H1 (cell line): ENCODE data around the gene FBXL5. TPM values are rescaled to one million over a fixed set of nuclear protein-coding genes. Genes with fewer than 3 reads are reported as not detected.

Experiments used
- CTCF ChIA-PET: fragments of 300-600 bp; sonication (Branson Sonifier 250); formaldehyde crosslinking; loops from one replicate; lab custom pipeline; 2021; ENCODE audit not compliant: partially characterized antibody; lab: Charles Lee
- POLR2A ChIA-PET: fragments of 300-600 bp; sonication (Branson Sonifier 250); formaldehyde crosslinking; loops from one replicate; lab custom pipeline; 2021; ENCODE audit warnings: inconsistent platforms; ENCODE audit not compliant: partially characterized antibody; lab: Charles Lee
- DNase-seq, 2 experiments: peaks; one replicate each; pipeline versions ENCODE4 v3.0.0 to v3.0.0-alpha.2; 2010 to 2022; ENCODE audit warnings: low spot score in 2 of 2, low read depth in 1 of 2, mixed read lengths in 1 of 2
- FAIRE-seq: peaks from 2 replicates; lab custom pipeline; 2011; peaks lifted over from hg19 to GRCh38; lab: Jason Lieb, UNC
- H2AFZ ChIP-seq: 2 replicates; pipeline ENCODE4 v1.8.1; 2012; ENCODE audit warnings: low read length, inconsistent platforms
- H2AK5ac ChIP-seq: 2 replicates; pipeline ENCODE4 v1.6.1; 2013; ENCODE audit warnings: low read depth, low read length
- H2BK120ac ChIP-seq: replicated peaks from 2 replicates; pipeline ENCODE3; 2013; ENCODE audit warnings: low read depth, low read length, inconsistent platforms
- H2BK12ac ChIP-seq: 2 replicates; pipeline ENCODE4 v1.6.1; 2013; ENCODE audit warnings: low read depth, low read length
- H2BK15ac ChIP-seq: 2 replicates; pipeline ENCODE4 v1.6.1; 2013; ENCODE audit warnings: low read length
- H2BK20ac ChIP-seq: 2 replicates; pipeline ENCODE4 v1.6.1; 2013; ENCODE audit warnings: low read length
- H2BK5ac ChIP-seq: 2 replicates; pipeline ENCODE4 v1.6.1; 2013; ENCODE audit warnings: low read depth, low read length
- H3K14ac ChIP-seq: 2 replicates; pipeline ENCODE4 v1.6.1; 2013; ENCODE audit warnings: inconsistent platforms; ENCODE audit not compliant: insufficient read length
- H3K18ac ChIP-seq: 2 replicates; pipeline ENCODE4 v1.6.1; 2013; ENCODE audit warnings: low read length; ENCODE audit errors: extremely low read depth
- H3K23ac ChIP-seq: 2 replicates; pipeline ENCODE4 v1.6.1; 2013; ENCODE audit warnings: inconsistent platforms; ENCODE audit not compliant: insufficient read length
- H3K23me2 ChIP-seq: 2 replicates; pipeline ENCODE4 v1.6.1; 2013; ENCODE audit warnings: low read depth, low read length
- H3K27ac ChIP-seq: 2 replicates; pipeline ENCODE4 v1.6.1; 2011; ENCODE audit warnings: low read depth, low read length, inconsistent platforms
- H3K27me3 ChIP-seq, 4 experiments: replicated peaks in 1 of 4; 1 replicate in 1 of 4; 2 replicates in 3 of 4; pipeline versions ENCODE4 v1.6.1 to v1.8.1; 2011 to 2013; ENCODE audit warnings: low read length in 3 of 4, mild to moderate bottlenecking in 3 of 4, inconsistent platforms in 2 of 4, mixed read lengths in 2 of 4, moderate library complexity in 1 of 4; ENCODE audit not compliant: control insufficient read depth in 3 of 4, insufficient read depth in 3 of 4; ENCODE audit errors: extremely low read depth in 1 of 4
- H3K36me3 ChIP-seq, 4 experiments: 2 replicates each; pipeline versions ENCODE4 v1.6.1 to v1.8.1; 2011 to 2013; ENCODE audit warnings: mild to moderate bottlenecking in 4 of 4, low read length in 3 of 4, moderate library complexity in 2 of 4, control low read depth in 1 of 4, inconsistent platforms in 1 of 4; ENCODE audit not compliant: insufficient read depth in 4 of 4, control insufficient read depth in 2 of 4
- H3K4ac ChIP-seq: replicated peaks from 2 replicates; pipeline ENCODE3; 2013; ENCODE audit warnings: low read length, low read depth, mixed read lengths, inconsistent platforms; ENCODE audit not compliant: insufficient read length
- H3K4me1 ChIP-seq, 4 experiments: replicated peaks in 1 of 4; 1 replicate in 1 of 4; 2 replicates in 3 of 4; pipeline versions ENCODE4 v1.6.1 to v1.8.1; 2011 to 2013; ENCODE audit warnings: low read length in 3 of 4, inconsistent platforms in 2 of 4, mixed read lengths in 1 of 4; ENCODE audit not compliant: insufficient read depth in 4 of 4, control insufficient read depth in 3 of 4
- H3K4me2 ChIP-seq, 2 experiments: 2 replicates each; pipeline versions ENCODE4 v1.6.1 to v1.8.1; 2011 to 2013; ENCODE audit warnings: low read depth in 2 of 2, low read length in 2 of 2, control low read depth in 1 of 2, inconsistent platforms in 1 of 2, mild to moderate bottlenecking in 1 of 2; ENCODE audit not compliant: insufficient read depth in 1 of 2
- H3K4me3 ChIP-seq, 4 experiments: fragments of 200-600, 300-600 bp in 1 of 4; sonication (generic), shearing (Covaris generic), sonication (Bioruptor Twin) in 1 of 4; 2 replicates each; pipeline versions ENCODE4 v1.5.1 to v1.8.1; 2011 to 2016; ENCODE audit warnings: low read length in 4 of 4, low read depth in 3 of 4, control low read depth in 2 of 4, inconsistent platforms in 2 of 4, mild to moderate bottlenecking in 2 of 4, mixed read lengths in 1 of 4, moderate library complexity in 1 of 4; ENCODE audit not compliant: insufficient read depth in 2 of 4; ENCODE audit errors: extremely low read depth in 1 of 4
- H3K56ac ChIP-seq: replicated peaks from 2 replicates; pipeline ENCODE3; 2013; ENCODE audit warnings: low read depth, mild to moderate bottlenecking, mixed read lengths, low read length, inconsistent platforms; ENCODE audit not compliant: insufficient read length
- H3K79me1 ChIP-seq: 2 replicates; pipeline ENCODE4 v1.6.1; 2013; ENCODE audit warnings: low read depth, low read length, control low read depth
- H3K79me2 ChIP-seq, 2 experiments: 2 replicates each; pipeline versions ENCODE4 v1.6.1 to v1.8.1; 2012 to 2013; ENCODE audit warnings: low read length in 2 of 2, mild to moderate bottlenecking in 2 of 2, inconsistent platforms in 1 of 2; ENCODE audit not compliant: insufficient read depth in 2 of 2, control insufficient read depth in 1 of 2
- H3K9ac ChIP-seq, 4 experiments: replicated peaks in 1 of 4; 1 replicate in 1 of 4; 2 replicates in 3 of 4; pipeline versions ENCODE4 v1.6.1 to v1.8.1; 2011 to 2013; ENCODE audit warnings: low read depth in 3 of 4, low read length in 3 of 4, control low read depth in 2 of 4, mild to moderate bottlenecking in 2 of 4, moderate library complexity in 2 of 4, inconsistent platforms in 1 of 4; ENCODE audit errors: extremely low read depth in 1 of 4
- H3K9me3 ChIP-seq, 2 experiments: 2 replicates each; pipeline versions ENCODE4 v1.6.1 to v1.8.1; 2012 to 2013; ENCODE audit warnings: mild to moderate bottlenecking in 2 of 2, moderate library complexity in 2 of 2, control low read depth in 1 of 2, inconsistent platforms in 1 of 2, low read depth in 1 of 2, low read length in 1 of 2, mixed read lengths in 1 of 2; ENCODE audit not compliant: insufficient read depth in 2 of 2
- H4K20me1 ChIP-seq, 2 experiments: replicated peaks in 1 of 2; 2 replicates each; pipeline versions ENCODE3 to v1.8.1; 2011 to 2013; ENCODE audit warnings: inconsistent platforms in 2 of 2, low read length in 2 of 2, mild to moderate bottlenecking in 1 of 2; ENCODE audit not compliant: insufficient read depth in 2 of 2, control insufficient read depth in 1 of 2
- H4K5ac ChIP-seq: 2 replicates; pipeline ENCODE4 v1.6.1; 2013; ENCODE audit warnings: low read length, low read depth, mixed read lengths, inconsistent platforms; ENCODE audit not compliant: insufficient read length
- H4K8ac ChIP-seq: 2 replicates; pipeline ENCODE4 v1.8.0; 2013; ENCODE audit warnings: mild to moderate bottlenecking, moderate library complexity, low read length, inconsistent platforms; ENCODE audit not compliant: insufficient read depth; ENCODE audit errors: extremely low read depth
- H4K91ac ChIP-seq: replicated peaks from 2 replicates; pipeline ENCODE3; 2013; ENCODE audit warnings: low read length, mixed read lengths, inconsistent platforms; ENCODE audit not compliant: insufficient read length
- EGR1 ChIP-seq: IDR thresholded peaks from 2 replicates; pipeline ENCODE4 v1.6.1; 2011; ENCODE audit warnings: low read depth, low read length, borderline replicate concordance
- KDM4A ChIP-seq: IDR thresholded peaks from one replicate; pipeline ENCODE4 v1.7.1; 2012; ENCODE audit warnings: low read depth, mild to moderate bottlenecking, moderate library complexity, low read length, inconsistent platforms; ENCODE audit not compliant: severe bottlenecking
- WGBS, 2 experiments: shearing (Covaris generic) in 1 of 2; methylation state at CpG; one replicate each; pipeline versions ENCODE4 v1.1.6 to v1.1.7; 2013 to 2015; ENCODE audit warnings: low lambda C conversion rate in 2 of 2, mixed read lengths in 2 of 2, inconsistent platforms in 1 of 2, low coverage in 1 of 2, missing lambda C conversion rate in 1 of 2; ENCODE audit not compliant: insufficient replicate concordance in 2 of 2, insufficient coverage in 1 of 2, insufficient read length in 1 of 2; ENCODE audit errors: extremely low coverage in 1 of 2, missing lambda C conversion rate in 1 of 2; 5-methylcytosine and 5-hydroxymethylcytosine counted together
- polyA plus RNA-seq, 7 experiments: library from polyadenylated mRNA; depleted of rRNA in 3 of 7; stranded (reverse) in 5 of 7; unstranded in 2 of 7; fragments of >200 nt in 5 of 7; fragments of 200-250 nt in 2 of 7; gene quantifications; 1 replicate in 5 of 7; 2 replicates in 1 of 7; 4 replicates in 1 of 7; pipeline versions ENCODE4 v1.2.1 to v1.2.3, GENCODE V29; 2011 to 2013; ENCODE audit warnings: missing spikeins in 2 of 7, mixed read lengths in 2 of 7
- total RNA-seq: library from RNA; stranded (reverse); fragmentation: NEBNext Ultra II Directional; extraction: Animal tissue kit (Norgen Biotek cat#: 25700); gene quantifications from 2 replicates; pipeline ENCODE4 v1.2.1, GENCODE V29; 2021

The FBXL5 gene
- total and polyA plus RNA-seq, 2 of the 8 experiments (the other 6 are each of a cell fraction or from before 2014, with no cell fraction given) = 34.6 to 62.7 TPM

DNA sequence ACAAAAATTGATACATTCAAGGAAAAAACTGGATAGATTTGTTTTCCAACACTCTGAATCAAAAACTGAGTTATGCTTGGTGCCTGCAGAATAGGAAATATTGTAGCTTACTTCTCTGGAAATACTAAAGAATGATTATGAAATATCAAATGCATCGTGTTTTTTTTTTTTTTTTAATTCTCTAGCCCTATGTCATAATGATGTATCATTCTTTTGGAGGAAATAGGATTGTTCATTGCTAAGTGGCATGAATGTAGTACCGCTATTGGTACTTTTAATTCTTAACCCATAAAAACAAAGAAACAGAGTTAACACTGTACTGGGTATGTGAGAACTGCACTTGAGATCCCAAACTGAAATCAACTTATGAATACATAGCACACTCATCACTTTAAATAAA, 18.9 kb upstream of the FBXL5 start:
- Histone ChIP-seq H3K4me1 (peaks cover 0 to 6% (median 2%) of the 10 kb centered on the region in 4 experiments; a peak in 2 of 7 replicates), H2BK20ac (no peak overlapping the region), H2BK120ac (no peak overlapping the region), H3K79me1 (no peaks in the 10 kb centered on the region), H3K4ac (no peak overlapping the region), H3K23ac (no peak overlapping the region), H2BK5ac (no peak overlapping the region), H2AFZ (no peak overlapping the region), H4K20me1 (peaks cover 0 to 6% of the 10 kb centered on the region in 2 experiments), H3K4me2 (no peak overlapping the region), H4K91ac (no peak overlapping the region), H4K8ac (no peak overlapping the region), H2BK15ac (no peak overlapping the region), H2BK12ac (no peak overlapping the region), H3K27ac (no peak overlapping the region; the same call in 1 of the 2 replicates), H3K9me3 (no peaks in the 10 kb centered on the region), H3K56ac (no peak overlapping the region), H3K27me3 (no peaks in the 10 kb centered on the region), H3K79me2 (peaks cover 0 to 70% of the 10 kb centered on the region in 2 experiments; a peak in 3 of 4 replicates), H2AK5ac (no peak overlapping the region), H3K18ac (no peak overlapping the region), H3K36me3 (peaks cover 0 to 7% (median 0%) of the 10 kb centered on the region in 4 experiments; a peak in 1 of 8 replicates), H3K14ac (no peak overlapping the region), H4K5ac (no peak overlapping the region), H3K4me3 (no peak overlapping the region), H3K9ac (no peak overlapping the region), H3K23me2 (no peaks in the 10 kb centered on the region)
- ChIA-PET POLR2A (interaction anchor here (1.3 kb wide), 1 partner anchor 17 kb away, joined by 3 read pairs; no protein-coding TSS in a partner anchor), CTCF (interaction anchor here (0.6 to 1.0 kb wide), 3 partner anchors 23 to 63 kb away, joined by 3 to 4 read pairs (median 3); no protein-coding TSS in a partner anchor)
- 93% methylated on average over 2 of the region's 2 CpGs; no CpG with 5 or more reads in 1 of the 2 experiments for WGBS, 2 experiments
- TF ChIP-seq KDM4A = no peak
- TF ChIP-seq EGR1 = no peak
- no peak for DNase-seq
- FAIRE-seq = no peak
